Pancreas (tissue), 10 donors: ENCODE measurements around the gene PLAU. TPM values are rescaled to one million over a fixed set of nuclear protein-coding genes. Genes with fewer than 3 reads are reported as not detected.

ENCODE experiments used
- ATAC-seq, 4 donors: fragments of 200-7000 bp; cut with Tn5 transposase; one replicate each; pipeline versions ENCODE4 v1.8.0 to v1.9.1; 2020; ENCODE audit warnings: mild to moderate bottlenecking in 4 of 4, moderate library complexity in 4 of 4
- DNase-seq, 6 donors: peaks; one replicate each; pipeline ENCODE4 v3.0.0-alpha.2; 2020
- FAIRE-seq: peaks from 2 replicates; lab custom pipeline; 2012; peaks lifted over from hg19 to GRCh38; lab: Jason Lieb, UNC
- H3K27ac ChIP-seq, 4 donors: fragments of 200-600 bp; sonication (generic); 1 replicate in 3 of 4; 2 replicates in 1 of 4; pipeline versions ENCODE4 v1.5.0 to v1.8.0; 2020
- H3K27me3 ChIP-seq, 4 donors: fragments of 200-600 bp; one replicate each; pipeline ENCODE4 v1.8.0; 2021
- H3K36me3 ChIP-seq, 3 donors: fragments of 200-600 bp; sonication (generic) in 1 of 3; one replicate each; pipeline versions ENCODE4 v1.5.0 to v1.8.0; 2020 to 2021
- H3K4me1 ChIP-seq, 3 donors: fragments of 200-600 bp; one replicate each; pipeline ENCODE4 v1.8.0; 2021
- H3K4me3 ChIP-seq, 4 donors: fragments of 200-600 bp; sonication (generic) in 2 of 4; one replicate each; pipeline versions ENCODE4 v1.5.0 to v1.8.0; 2020 to 2021
- H3K9me3 ChIP-seq, 4 donors: fragments of 200-600 bp; one replicate each; pipeline ENCODE4 v1.8.0; 2021
- WGBS, 2 donors: extraction: QIAGEN DNeasy Blood & Tissue Kit; methylation state at CpG; one replicate each; pipeline ENCODE4 v1.1.7; 2013; 5-methylcytosine and 5-hydroxymethylcytosine counted together
- intact Hi-C, 3 donors: fragments of 100-400 bp; cut with DNase I; formaldehyde crosslinking; loops; one replicate each; pipeline versions ENCODE4 v1.11.1 to v1.14.2; 2022
- polyA plus RNA-seq, 2 donors: library from polyadenylated mRNA; stranded (reverse); fragments of 200-250 nt; gene quantifications; one replicate each; pipeline ENCODE4 v1.2.3, GENCODE V29; 2013
- total RNA-seq, 6 donors: library from RNA; stranded (reverse); fragmentation: NEBNext Ultra II Directional in 4 of 6; extraction: Animal tissue kit (Norgen Biotek cat#: 25700) in 4 of 6; gene quantifications; one replicate each; pipeline versions ENCODE4 v1.2.1 to v1.2.4, GENCODE V29; 2021 to 2023
- TF ChIP-seq, protein P1 (sequence below), 4 donors: fragments of 200-600 bp; sonication (generic) in 3 of 4; IDR thresholded peaks; one replicate each; pipeline versions ENCODE4 v1.5.0 to v1.8.0; 2021; ENCODE audit warnings: antibody characterized with exemption in 4 of 4
- donor health status: healthy with polysubstance abuse.
- donor health status: DM: no; HTN: no; CAD: no; lungs with moderate emphysema.
- donor health status: DM: no; HTN: no; CAD: no.
- donor health status: control.
- donor health status: control.
- donor health status: Bipolar disorder and iron deficiency.
- donor health status: DM: yes; HTN: yes; CAD: no.
- donor health status: DM: no; HTN: no; CAD: no.
- donor health status: DM: no; HTN: no; CAD: no.
- donor health status: DM: yes; HTN: yes; CAD: no.

PLAU gene
- total and polyA plus RNA-seq, 8 donors = 1.5 to 16.3 (median 3.6) TPM

DNA sequence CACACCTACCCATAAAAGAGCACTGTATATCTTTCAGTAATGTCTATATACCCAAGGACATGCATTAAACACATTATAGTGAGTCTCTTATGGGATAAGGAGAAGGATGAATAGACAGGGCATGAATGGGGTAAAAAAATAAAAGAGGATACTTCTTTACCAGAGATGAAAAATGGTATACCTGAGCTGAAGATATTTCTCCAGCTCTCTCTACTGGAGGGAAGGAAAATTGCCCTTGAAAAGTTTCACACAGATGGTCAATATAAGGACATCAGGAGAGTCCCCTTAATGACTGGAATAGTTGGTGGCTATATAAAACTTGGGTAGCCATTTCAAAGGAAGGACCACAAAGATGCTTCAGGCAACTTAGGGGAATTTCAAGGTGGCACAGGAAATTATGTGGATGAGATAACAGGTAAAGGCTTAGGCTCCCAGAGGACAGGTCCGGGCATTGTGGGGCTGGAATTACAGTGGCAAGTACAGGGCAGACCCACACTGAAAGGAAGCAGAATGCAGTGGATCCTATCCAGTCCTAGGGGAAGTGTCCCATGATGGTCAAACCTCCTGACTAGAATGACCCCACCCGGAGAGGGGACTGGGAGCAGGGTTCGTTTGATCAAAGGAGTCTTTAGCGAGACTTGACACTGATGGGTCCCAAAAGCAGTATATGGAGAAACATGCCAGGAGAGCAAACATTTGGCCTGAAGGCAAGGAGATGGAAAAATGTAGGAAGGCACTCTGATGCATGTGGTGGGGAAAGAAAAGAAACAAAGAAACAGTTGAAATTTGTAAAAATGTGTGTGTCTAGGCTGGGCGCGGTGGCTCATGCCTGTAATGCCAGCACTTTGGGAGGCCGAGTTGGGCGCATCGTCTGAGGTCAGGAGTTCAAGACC is 35.6 kb downstream of the PLAU start:
- Histone ChIP-seq H3K27me3 (no peaks in the 10 kb centered on the region), H3K9me3 (no peaks in the 10 kb centered on the region), H3K4me3 (no peak overlapping the region), H3K36me3 (no peaks in the 10 kb centered on the region), H3K27ac (no peak overlapping the region), H3K4me1 (no peaks in the 10 kb centered on the region)
- ATAC-seq (no peak), FAIRE-seq (no peak), DNase-seq (no peak)
- TF ChIP-seq, protein P1, sequence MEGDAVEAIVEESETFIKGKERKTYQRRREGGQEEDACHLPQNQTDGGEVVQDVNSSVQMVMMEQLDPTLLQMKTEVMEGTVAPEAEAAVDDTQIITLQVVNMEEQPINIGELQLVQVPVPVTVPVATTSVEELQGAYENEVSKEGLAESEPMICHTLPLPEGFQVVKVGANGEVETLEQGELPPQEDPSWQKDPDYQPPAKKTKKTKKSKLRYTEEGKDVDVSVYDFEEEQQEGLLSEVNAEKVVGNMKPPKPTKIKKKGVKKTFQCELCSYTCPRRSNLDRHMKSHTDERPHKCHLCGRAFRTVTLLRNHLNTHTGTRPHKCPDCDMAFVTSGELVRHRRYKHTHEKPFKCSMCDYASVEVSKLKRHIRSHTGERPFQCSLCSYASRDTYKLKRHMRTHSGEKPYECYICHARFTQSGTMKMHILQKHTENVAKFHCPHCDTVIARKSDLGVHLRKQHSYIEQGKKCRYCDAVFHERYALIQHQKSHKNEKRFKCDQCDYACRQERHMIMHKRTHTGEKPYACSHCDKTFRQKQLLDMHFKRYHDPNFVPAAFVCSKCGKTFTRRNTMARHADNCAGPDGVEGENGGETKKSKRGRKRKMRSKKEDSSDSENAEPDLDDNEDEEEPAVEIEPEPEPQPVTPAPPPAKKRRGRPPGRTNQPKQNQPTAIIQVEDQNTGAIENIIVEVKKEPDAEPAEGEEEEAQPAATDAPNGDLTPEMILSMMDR (IDR thresholded peaks at IDR 0.05) = no peak
- 75 to 80% methylated on average over 9 of the region's 9 CpGs for WGBS, 2 donors
- intact Hi-C loops = loop anchor here in 1 of 3 donors (10.0 kb wide), 1 partner anchor 62 kb away; no protein-coding TSS in a partner anchor

DNA sequence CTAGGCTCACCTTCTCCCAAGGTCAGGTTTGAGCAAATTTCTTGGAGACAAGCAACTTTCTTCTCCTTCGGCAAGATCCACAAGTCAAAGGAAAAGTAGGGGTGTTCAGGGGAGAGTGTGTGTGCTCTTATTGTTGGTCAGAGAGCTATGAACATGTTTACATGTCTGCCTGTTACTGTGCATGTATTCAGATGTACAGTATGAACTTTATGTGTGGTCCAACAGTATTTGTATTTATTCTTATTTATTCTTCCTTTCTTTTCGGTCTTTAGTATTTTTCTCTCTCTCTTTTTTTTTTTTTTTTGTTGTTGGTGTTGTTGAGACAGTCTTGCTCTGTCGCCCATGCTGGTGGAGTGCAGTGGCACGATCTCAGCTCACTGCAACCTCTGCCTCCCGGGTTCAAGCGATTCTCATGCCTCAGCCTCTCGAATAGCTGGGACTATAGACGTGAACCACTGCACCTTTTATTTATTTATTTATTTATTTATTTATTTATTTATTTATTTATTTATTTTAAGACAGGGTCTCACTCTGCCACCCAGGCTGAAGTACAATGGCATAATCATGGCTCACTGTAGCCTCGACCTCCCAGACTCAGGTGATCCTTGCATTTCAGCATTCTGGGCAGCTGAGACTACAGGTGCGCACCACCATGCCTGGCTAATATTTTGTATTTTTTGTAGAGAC is 38.2 kb downstream of the PLAU start:
- H3K4me1 ChIP-seq = no peaks in the 10 kb centered on the region
- WGBS, 2 donors = 83 to 86% methylated on average over 10 of the region's 10 CpGs
- H3K9me3 ChIP-seq = no peaks in the 10 kb centered on the region
- no peak overlapping the region for H3K4me3 ChIP-seq
- no peaks in the 10 kb centered on the region for H3K27me3 ChIP-seq
- DNase-seq = no peak
- intact Hi-C loops = loop anchor here in 1 of 3 donors (10.0 kb wide), 1 partner anchor 64 kb away; no protein-coding TSS in a partner anchor
- H3K36me3 ChIP-seq = no peaks in the 10 kb centered on the region
- no peak for FAIRE-seq
- no peak overlapping the region for H3K27ac ChIP-seq
- no peak for ATAC-seq
- TF ChIP-seq, protein P1 (IDR thresholded peaks at IDR 0.05) = no peak

DNA sequence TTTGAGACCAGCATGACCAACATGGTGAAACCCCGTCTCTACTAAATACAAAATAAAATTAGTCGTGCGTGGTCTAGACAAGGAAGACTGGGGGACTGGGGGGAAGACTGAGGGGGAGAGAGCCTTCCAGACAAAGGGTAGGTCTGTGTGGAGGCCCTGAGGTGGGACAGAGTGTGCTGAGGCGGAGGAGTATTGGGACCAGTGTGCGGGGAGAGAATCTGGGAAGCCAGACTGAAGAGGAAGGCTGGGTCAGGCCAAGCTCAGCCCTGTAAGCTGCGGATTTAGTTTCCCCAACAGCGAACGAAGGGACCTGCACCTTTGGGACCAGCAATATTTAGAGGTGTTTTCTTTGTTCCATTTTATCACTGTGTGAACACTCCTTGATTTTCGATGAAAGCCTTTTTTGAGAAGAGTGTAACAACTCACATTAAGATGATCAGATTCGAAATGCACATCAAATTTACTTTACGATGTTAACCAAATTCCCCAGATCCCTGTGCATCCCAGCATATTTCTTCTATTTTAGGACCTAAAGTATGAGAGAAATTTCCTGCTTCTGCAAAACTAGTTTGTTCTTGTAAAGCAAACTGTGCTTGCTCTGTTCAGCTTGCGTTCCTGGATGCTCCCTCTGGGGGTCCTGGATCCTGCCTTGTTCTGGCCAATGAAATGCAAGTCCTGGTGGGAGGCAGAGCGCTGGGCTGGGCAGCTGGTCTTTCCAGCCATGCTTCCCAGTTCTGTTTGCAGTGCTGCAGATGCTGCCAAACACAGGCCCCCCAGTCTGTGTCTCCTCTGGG is 39.4 kb downstream of the PLAU start:
- no peak for DNase-seq
- Histone ChIP-seq H3K36me3 (no peaks in the 10 kb centered on the region), H3K27ac (no peak overlapping the region), H3K4me3 (no peak overlapping the region), H3K9me3 (no peaks in the 10 kb centered on the region), H3K4me1 (no peaks in the 10 kb centered on the region), H3K27me3 (no peaks in the 10 kb centered on the region)
- ATAC-seq = no peak
- 86% methylated on average over 13 of the region's 13 CpGs for WGBS, 2 donors
- intact Hi-C loops = no loop called here
- TF ChIP-seq, protein P1 (IDR thresholded peaks at IDR 0.05) = no peak
- no peak for FAIRE-seq

DNA sequence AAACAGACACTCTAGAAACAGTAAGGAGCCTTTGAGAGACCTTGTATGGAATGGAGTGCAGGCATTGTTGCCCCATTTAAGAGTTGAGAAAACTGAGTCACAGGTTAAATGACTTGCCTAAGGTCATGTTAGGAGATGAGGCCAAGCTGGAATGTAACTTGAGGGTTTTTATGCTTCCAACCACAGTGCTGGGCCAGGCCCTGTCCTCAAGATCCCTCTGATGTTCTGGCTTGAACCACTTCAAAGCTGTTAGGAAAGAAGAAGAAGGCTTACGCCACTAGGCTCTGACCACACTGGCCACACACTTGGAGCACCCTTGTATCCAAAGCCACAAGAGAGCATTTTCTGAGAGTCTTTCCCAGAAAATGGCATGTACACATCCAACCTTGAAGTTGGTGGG is 42.7 kb downstream of the PLAU start:
- Histone ChIP-seq H3K9me3 (no peaks in the 10 kb centered on the region), H3K36me3 (no peaks in the 10 kb centered on the region), H3K4me1 (no peaks in the 10 kb centered on the region), H3K4me3 (no peak overlapping the region), H3K27me3 (no peaks in the 10 kb centered on the region), H3K27ac (no peak overlapping the region)
- DNase-seq (no peak), FAIRE-seq (no peak), ATAC-seq (peak in 2 of 4 donors; percentile 33 to 38)
- intact Hi-C loops = no loop called here
- WGBS, 2 donors = 90 to 100% methylated on average over 1 of the region's 1 CpG
- TF ChIP-seq, protein P1 (IDR thresholded peaks at IDR 0.05) = no peak
